Activated naive CD4-positive, alpha-beta T cell treated with anti-CD3 and anti-CD28 coated beads, Interleukin-2, amount 10 ng/mL, durations not matched to agents 7 days and 5 days (primary cell): ENCODE results near the gene SLC24A1.

Experiments used
- CTCF ChIA-PET: fragments of 350-600 bp; sonication (Branson Sonifier 250); formaldehyde crosslinking; loops from one replicate; lab custom pipeline; 2021; ENCODE audit warnings: antibody characterized with exemption; lab: Charles Lee
- DNase-seq: peaks from one replicate; pipeline ENCODE4 v3.0.0-alpha.2; 2020
- H3K27ac Mint-ChIP-seq: one replicate; pipeline ENCODE4 v1.8.0; 2021; ENCODE audit warnings: mild to moderate bottlenecking, moderate library complexity, mixed read lengths
- H3K27me3 Mint-ChIP-seq: one replicate; pipeline ENCODE4 v1.8.0; 2021; ENCODE audit warnings: mild to moderate bottlenecking, mixed read lengths
- H3K36me3 Mint-ChIP-seq: one replicate; pipeline ENCODE4 v1.8.0; 2021; ENCODE audit warnings: mixed read lengths
- H3K4me1 Mint-ChIP-seq: one replicate; pipeline ENCODE4 v1.8.0; 2021; ENCODE audit warnings: mixed read lengths
- H3K4me3 Mint-ChIP-seq: one replicate; pipeline ENCODE4 v1.8.0; 2021; ENCODE audit warnings: mild to moderate bottlenecking, moderate library complexity, mixed read lengths
- H3K9me3 Mint-ChIP-seq: one replicate; pipeline ENCODE4 v1.8.0; 2021; ENCODE audit warnings: mixed read lengths

SLC24A1 gene

GRCh38 chr15:65621638-65622037 lies at the start of gene SLC24A1:
Gene SLC24A1, plus strand, starts transcription at chr15:65621938. Its CDS starts 2,143 bp downstream, at chr15:65624081.
- Mint-ChIP-seq H3K9me3 (no peaks in the 10 kb centered on the region), H3K4me1 (no peaks in the 10 kb centered on the region), H3K36me3 (no peaks in the 10 kb centered on the region), H3K27ac (no peak within 1 kb of the TSS), H3K4me3 (no peak within 1 kb of the TSS), H3K27me3 (no peaks in the 10 kb centered on the region)
- CTCF ChIA-PET, result interaction anchor here (0.6 to 1.4 kb wide), 2 partner anchors 15 to 234 kb away, joined by 3 to 5 read pairs; no protein-coding TSS in a partner anchor
- DNase-seq, result no peak

GRCh38 chr15:65571971-65572370 lies 49.8 kb upstream of the SLC24A1 start:
- H3K36me3 Mint-ChIP-seq, result peaks cover 32% of the 10 kb centered on the region

GRCh38 chr15:65576664-65577063 lies 45.1 kb upstream of the SLC24A1 start:
- Mint-ChIP-seq H3K4me3 (no peak overlapping the region), H3K27ac (no peak overlapping the region), H3K27me3 (no peaks in the 10 kb centered on the region), H3K4me1 (no peaks in the 10 kb centered on the region), H3K9me3 (no peaks in the 10 kb centered on the region), H3K36me3 (peaks cover 51% of the 10 kb centered on the region)
- CTCF ChIA-PET, result no interaction called here
- no peak for DNase-seq

More at GRCh38 chr15:65571971-65572370, 49.8 kb upstream of the SLC24A1 start:
- CTCF ChIA-PET, result no interaction called here
- DNase-seq, result no peak
- Mint-ChIP-seq H3K4me3 (no peak overlapping the region), H3K27ac (peak overlapping the region; percentile 14), H3K4me1 (no peaks in the 10 kb centered on the region), H3K9me3 (no peaks in the 10 kb centered on the region), H3K27me3 (no peaks in the 10 kb centered on the region)

GRCh38 chr15:65577129-65577996 lies 44.4 kb upstream of the SLC24A1 start:
- H3K36me3 Mint-ChIP-seq, result peaks cover 54% of the 10 kb centered on the region
- no peaks in the 10 kb centered on the region for H3K27me3 Mint-ChIP-seq
- H3K4me3 Mint-ChIP-seq, result no peak overlapping the region
- H3K27ac Mint-ChIP-seq, result no peak overlapping the region
- no peak for DNase-seq
- CTCF ChIA-PET, result interaction anchor here (1.1 kb wide), 1 partner anchor 11 kb away, joined by 3 read pairs; no protein-coding TSS in a partner anchor
- no peaks in the 10 kb centered on the region for H3K4me1 Mint-ChIP-seq
- no peaks in the 10 kb centered on the region for H3K9me3 Mint-ChIP-seq

- peaks cover 69% of the 10 kb centered on the region for H3K36me3 Mint-ChIP-seq
Observed at GRCh38 chr15:65578904-65579728, 42.6 kb upstream of the SLC24A1 start.

GRCh38 chr15:65579762-65580161 lies 42.0 kb upstream of the SLC24A1 start:
- peaks cover 71% of the 10 kb centered on the region for H3K36me3 Mint-ChIP-seq

More at GRCh38 chr15:65578904-65579728, 42.6 kb upstream of the SLC24A1 start:
- DNase-seq, result no peak
- Mint-ChIP-seq H3K27me3 (no peaks in the 10 kb centered on the region), H3K9me3 (no peaks in the 10 kb centered on the region), H3K4me1 (peaks cover 12% of the 10 kb centered on the region), H3K27ac (peak overlapping the region; percentile 24), H3K4me3 (no peak overlapping the region)
- CTCF ChIA-PET, result no interaction called here

GRCh38 chr15:65580287-65580686 lies 41.5 kb upstream of the SLC24A1 start:
- Mint-ChIP-seq H3K27ac (no peak overlapping the region), H3K4me1 (peaks cover 20% of the 10 kb centered on the region), H3K9me3 (no peaks in the 10 kb centered on the region), H3K27me3 (no peaks in the 10 kb centered on the region), H3K36me3 (peaks cover 72% of the 10 kb centered on the region), H3K4me3 (no peak overlapping the region)
- CTCF ChIA-PET, result no interaction called here
- DNase-seq, result no peak

More at GRCh38 chr15:65579762-65580161, 42.0 kb upstream of the SLC24A1 start:
- Mint-ChIP-seq H3K9me3 (no peaks in the 10 kb centered on the region), H3K27me3 (no peaks in the 10 kb centered on the region), H3K4me3 (no peak overlapping the region), H3K27ac (peak overlapping the region; percentile 19), H3K4me1 (peaks cover 19% of the 10 kb centered on the region)
- DNase-seq, result no peak
- CTCF ChIA-PET, result no interaction called here

GRCh38 chr15:65583701-65584100 lies 38.0 kb upstream of the SLC24A1 start:
- CTCF ChIA-PET, result no interaction called here
- DNase-seq, result peak; percentile 77
- H3K4me3 Mint-ChIP-seq, result no peak overlapping the region
- peaks cover 67% of the 10 kb centered on the region for H3K36me3 Mint-ChIP-seq
- H3K4me1 Mint-ChIP-seq, result peaks cover 20% of the 10 kb centered on the region
- no peaks in the 10 kb centered on the region for H3K27me3 Mint-ChIP-seq
- peak overlapping the region; percentile 64 for H3K27ac Mint-ChIP-seq
- H3K9me3 Mint-ChIP-seq, result no peaks in the 10 kb centered on the region

- CTCF ChIA-PET, result no interaction called here
- Mint-ChIP-seq H3K9me3 (no peaks in the 10 kb centered on the region), H3K36me3 (peaks cover 62% of the 10 kb centered on the region)
Observed at GRCh38 chr15:65584241-65584640, 37.5 kb upstream of the SLC24A1 start.

GRCh38 chr15:65587094-65587493 lies 34.6 kb upstream of the SLC24A1 start:
- CTCF ChIA-PET, result no interaction called here
- Mint-ChIP-seq H3K4me1 (peaks cover 20% of the 10 kb centered on the region), H3K9me3 (no peaks in the 10 kb centered on the region), H3K27me3 (no peaks in the 10 kb centered on the region), H3K36me3 (peaks cover 62% of the 10 kb centered on the region), H3K4me3 (no peak overlapping the region), H3K27ac (no peak overlapping the region)
- DNase-seq, result no peak

More at GRCh38 chr15:65584241-65584640, 37.5 kb upstream of the SLC24A1 start:
- peaks cover 20% of the 10 kb centered on the region for H3K4me1 Mint-ChIP-seq
- DNase-seq, result no peak
- H3K27me3 Mint-ChIP-seq, result no peaks in the 10 kb centered on the region
- peak overlapping the region; percentile 64 for H3K27ac Mint-ChIP-seq
- H3K4me3 Mint-ChIP-seq, result no peak overlapping the region

GRCh38 chr15:65595960-65596359 lies 25.8 kb upstream of the SLC24A1 start:
- H3K4me1 Mint-ChIP-seq, result peaks cover 3% of the 10 kb centered on the region
- no peak overlapping the region for H3K27ac Mint-ChIP-seq
- H3K27me3 Mint-ChIP-seq, result no peaks in the 10 kb centered on the region
- H3K36me3 Mint-ChIP-seq, result peaks cover 56% of the 10 kb centered on the region
- H3K4me3 Mint-ChIP-seq, result no peak overlapping the region
- DNase-seq, result peak; percentile 48
- no peaks in the 10 kb centered on the region for H3K9me3 Mint-ChIP-seq
- CTCF ChIA-PET, result interaction anchor here (1.4 kb wide), 1 partner anchor 240 kb away, joined by 3 read pairs; no protein-coding TSS in a partner anchor

GRCh38 chr15:65598468-65598867 lies 23.3 kb upstream of the SLC24A1 start:
- Mint-ChIP-seq H3K27me3 (no peaks in the 10 kb centered on the region), H3K4me3 (no peak overlapping the region), H3K36me3 (peaks cover 51% of the 10 kb centered on the region), H3K4me1 (peaks cover 3% of the 10 kb centered on the region), H3K27ac (no peak overlapping the region), H3K9me3 (no peaks in the 10 kb centered on the region)
- CTCF ChIA-PET, result no interaction called here
- no peak for DNase-seq

GRCh38 chr15:65599677-65600076 lies 22.1 kb upstream of the SLC24A1 start:
- peaks cover 3% of the 10 kb centered on the region for H3K4me1 Mint-ChIP-seq
- no peaks in the 10 kb centered on the region for H3K9me3 Mint-ChIP-seq
- peaks cover 46% of the 10 kb centered on the region for H3K36me3 Mint-ChIP-seq
- no peak overlapping the region for H3K4me3 Mint-ChIP-seq
- no peaks in the 10 kb centered on the region for H3K27me3 Mint-ChIP-seq
- CTCF ChIA-PET, result no interaction called here
- no peak overlapping the region for H3K27ac Mint-ChIP-seq
- no peak for DNase-seq

- H3K4me3 Mint-ChIP-seq, result no peak overlapping the region
- no peaks in the 10 kb centered on the region for H3K9me3 Mint-ChIP-seq
- DNase-seq, result no peak
- no peak overlapping the region for H3K27ac Mint-ChIP-seq
- H3K36me3 Mint-ChIP-seq, result peaks cover 33% of the 10 kb centered on the region
- CTCF ChIA-PET, result no interaction called here
- peaks cover 3% of the 10 kb centered on the region for H3K4me1 Mint-ChIP-seq
- no peaks in the 10 kb centered on the region for H3K27me3 Mint-ChIP-seq
Observed at GRCh38 chr15:65603134-65603533, 18.6 kb upstream of the SLC24A1 start.
